IPS-18a (cell line): ENCODE results near the gene PPP1R16B.

Experiments
- H3K27ac ChIP-seq: one replicate; pipeline ENCODE4 v1.5.1; 2013; ENCODE audit warnings: low read length
- H3K27me3 ChIP-seq: one replicate; pipeline ENCODE4 v1.6.1; 2013; ENCODE audit warnings: mild to moderate bottlenecking, low read length; ENCODE audit not compliant: control insufficient read depth, insufficient read depth
- H3K36me3 ChIP-seq: one replicate; pipeline ENCODE4 v1.6.1; 2013; ENCODE audit warnings: low read depth, low read length; ENCODE audit not compliant: control insufficient read depth
- H3K4me1 ChIP-seq: one replicate; pipeline ENCODE4 v1.6.1; 2013; ENCODE audit warnings: low read depth, low read length; ENCODE audit not compliant: control insufficient read depth
- H3K4me3 ChIP-seq: one replicate; pipeline ENCODE4 v1.5.1; 2013; ENCODE audit warnings: low read length
- H3K9ac ChIP-seq: one replicate; pipeline ENCODE4 v1.6.1; 2013; ENCODE audit warnings: mild to moderate bottlenecking, low read length, moderate library complexity
- H3K9me3 ChIP-seq: one replicate; pipeline ENCODE4 v1.6.1; 2013; ENCODE audit warnings: low read depth, low read length; ENCODE audit not compliant: control insufficient read depth

The PPP1R16B gene

DNA sequence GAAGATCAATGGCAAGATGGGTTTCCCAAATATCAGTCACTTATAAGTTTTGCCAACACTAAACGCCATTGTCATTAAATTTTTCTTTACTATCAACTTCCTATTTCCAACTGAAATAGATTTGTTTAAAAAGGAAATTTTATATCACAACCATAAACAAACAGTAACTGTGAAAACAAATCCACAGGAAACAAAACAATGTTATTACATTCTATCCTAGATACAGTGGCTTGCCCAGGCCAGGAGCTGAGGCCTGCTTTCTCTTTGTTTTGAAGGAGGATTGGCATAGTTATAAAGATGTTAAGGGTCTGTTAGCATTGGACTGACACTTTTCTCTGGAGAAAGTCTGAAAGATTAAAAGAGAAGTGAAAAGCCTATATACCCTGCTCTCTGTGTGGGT, 24.9 kb downstream of the PPP1R16B start:
- Histone ChIP-seq H3K27ac (no peak overlapping the region), H3K27me3 (no peaks in the 10 kb centered on the region), H3K9ac (no peak overlapping the region), H3K4me3 (no peak overlapping the region), H3K36me3 (no peaks in the 10 kb centered on the region), H3K4me1 (peaks cover 16% of the 10 kb centered on the region), H3K9me3 (no peaks in the 10 kb centered on the region)

DNA sequence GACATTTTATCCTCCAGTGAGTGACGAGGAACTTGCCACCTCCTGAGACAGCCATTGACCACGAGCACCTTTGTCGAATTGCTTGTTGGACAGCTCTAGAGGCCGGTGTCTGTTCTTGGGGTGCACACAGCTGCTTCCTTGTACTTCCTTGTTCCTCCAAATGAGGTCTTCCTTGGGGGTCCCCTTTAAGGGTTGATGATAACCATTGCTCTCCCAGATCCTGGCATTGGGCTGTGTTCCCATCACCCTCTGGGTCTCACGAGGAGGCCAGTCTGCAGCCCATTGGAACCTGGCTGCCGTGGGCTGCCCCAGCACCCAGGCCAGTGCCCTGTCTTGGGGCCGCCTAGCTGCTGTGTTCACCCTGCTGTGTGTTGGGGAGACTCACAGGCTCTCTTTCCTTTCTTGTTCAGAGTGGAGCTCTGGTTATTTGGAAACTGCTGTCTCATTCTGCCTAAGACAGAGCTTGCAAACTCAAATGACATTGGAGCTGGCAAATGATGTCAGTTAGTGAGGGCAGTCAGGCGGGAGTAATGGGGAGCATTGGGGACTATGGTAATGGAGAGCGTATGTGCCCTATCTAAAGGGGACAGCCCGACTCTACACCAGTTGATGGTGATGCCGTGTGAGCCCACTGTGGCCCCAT, 25.7 kb downstream of the PPP1R16B start:
- no peaks in the 10 kb centered on the region for H3K36me3 ChIP-seq
- H3K27me3 ChIP-seq: no peaks in the 10 kb centered on the region
- peaks cover 8% of the 10 kb centered on the region for H3K4me1 ChIP-seq
- no peak overlapping the region for H3K27ac ChIP-seq
- H3K4me3 ChIP-seq: no peak overlapping the region
- no peak overlapping the region for H3K9ac ChIP-seq
- no peaks in the 10 kb centered on the region for H3K9me3 ChIP-seq

DNA sequence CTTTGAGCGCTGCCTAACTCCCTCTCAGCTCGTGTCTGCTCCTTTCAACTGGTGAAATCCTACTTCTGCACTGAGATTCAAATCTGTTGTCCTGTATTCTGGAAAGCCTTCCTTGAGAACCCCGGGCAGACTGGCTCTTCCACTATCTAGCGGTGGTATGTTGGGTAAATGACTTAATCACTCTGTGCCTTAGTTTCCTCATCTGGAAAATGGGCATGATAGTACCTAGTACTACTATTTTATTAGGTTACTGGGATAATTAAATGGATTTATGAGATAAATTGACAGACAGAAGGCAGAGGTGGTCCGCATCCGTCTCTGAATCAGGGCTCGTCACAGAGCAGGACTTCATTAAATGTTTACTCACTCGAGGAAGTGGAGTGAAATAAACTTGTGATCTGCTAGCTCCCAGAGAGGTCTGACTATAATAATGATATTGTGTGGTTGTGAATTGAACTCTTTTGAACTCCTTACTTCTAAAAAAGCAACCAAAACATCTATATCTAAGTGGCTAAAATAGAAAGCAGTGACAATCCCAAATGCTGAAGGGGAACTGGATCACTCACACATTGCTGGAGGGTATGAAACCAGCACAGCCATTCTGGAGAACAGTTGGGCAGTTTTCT, 26.6 kb downstream of the PPP1R16B start:
- Histone ChIP-seq H3K36me3 (no peaks in the 10 kb centered on the region), H3K9me3 (no peaks in the 10 kb centered on the region), H3K27ac (no peak overlapping the region), H3K4me1 (peaks cover 2% of the 10 kb centered on the region), H3K27me3 (no peaks in the 10 kb centered on the region), H3K9ac (no peak overlapping the region), H3K4me3 (no peak overlapping the region)

DNA sequence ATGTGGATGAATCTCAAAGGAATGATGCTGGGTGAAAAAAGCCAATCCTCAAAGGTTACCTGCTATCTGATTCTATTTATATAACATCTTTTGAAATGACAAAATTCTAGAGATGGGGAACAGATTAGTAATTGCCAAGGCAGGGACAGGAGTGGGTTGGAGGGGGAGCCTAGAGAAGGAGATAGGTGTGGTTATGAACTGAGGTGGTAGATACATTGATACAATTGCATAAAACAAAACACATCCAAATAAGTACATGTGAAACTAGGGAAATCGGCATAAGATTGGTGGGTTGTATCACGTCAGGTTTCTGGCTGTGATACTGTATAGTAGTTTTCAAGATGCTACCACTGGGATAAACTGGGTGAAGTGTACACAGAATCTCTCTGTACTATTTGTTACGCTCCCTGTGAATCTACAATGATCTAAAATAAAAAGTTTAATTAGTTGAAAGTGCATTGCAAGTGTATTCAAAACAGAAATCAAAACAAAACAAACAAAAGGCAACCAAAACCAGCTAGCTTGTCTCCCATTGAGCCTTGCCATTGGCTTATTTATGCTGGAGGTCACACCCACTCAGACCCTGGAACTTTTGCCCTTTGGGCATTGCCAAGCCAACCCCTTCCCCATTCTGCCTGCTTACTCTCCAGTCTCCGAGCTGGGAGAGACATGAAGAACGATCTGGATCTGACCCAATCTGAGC, 27.8 kb downstream of the PPP1R16B start:
- Histone ChIP-seq H3K4me1 (peaks cover 2% of the 10 kb centered on the region), H3K4me3 (no peak overlapping the region), H3K27me3 (no peaks in the 10 kb centered on the region), H3K9ac (no peak overlapping the region), H3K36me3 (no peaks in the 10 kb centered on the region), H3K27ac (no peak overlapping the region), H3K9me3 (no peaks in the 10 kb centered on the region)

DNA sequence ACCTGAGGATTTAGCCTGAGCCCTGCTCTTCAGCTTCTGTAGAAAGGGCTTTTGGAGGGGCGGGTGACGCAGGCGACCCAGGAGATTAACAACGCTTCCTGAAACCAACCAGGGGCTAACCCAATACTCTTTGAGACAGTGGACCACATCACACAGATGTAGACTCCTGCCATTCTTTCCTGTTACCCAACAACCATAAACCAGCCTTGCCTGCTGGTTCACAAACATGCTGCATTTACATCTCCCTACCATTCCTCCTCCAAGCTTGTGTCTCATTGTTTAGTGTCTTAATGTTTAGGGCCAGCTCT, 28.3 kb downstream of the PPP1R16B start:
- H3K9ac ChIP-seq: no peak overlapping the region
- H3K9me3 ChIP-seq: no peaks in the 10 kb centered on the region
- no peak overlapping the region for H3K27ac ChIP-seq
- no peaks in the 10 kb centered on the region for H3K27me3 ChIP-seq
- H3K4me1 ChIP-seq: peaks cover 2% of the 10 kb centered on the region
- H3K4me3 ChIP-seq: no peak overlapping the region
- no peaks in the 10 kb centered on the region for H3K36me3 ChIP-seq

DNA sequence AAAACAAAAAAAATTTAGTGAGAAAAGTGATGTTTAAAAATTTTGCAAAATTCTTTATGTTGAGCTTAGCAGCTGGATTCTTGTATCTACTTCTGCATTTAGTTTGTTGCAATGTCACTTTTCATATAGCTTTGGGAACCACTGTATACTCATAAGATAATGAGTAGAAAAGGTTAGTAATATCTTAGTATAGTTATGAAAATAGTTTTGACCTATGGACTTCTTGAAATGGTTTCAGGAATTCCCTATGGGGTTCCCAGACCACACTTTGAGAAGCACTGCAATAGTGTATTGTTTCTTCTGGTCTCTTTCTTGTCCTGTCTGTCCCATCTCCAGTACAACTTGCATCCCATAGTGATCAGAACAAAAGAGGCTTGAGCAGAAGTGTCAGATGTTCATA, 29.4 kb downstream of the PPP1R16B start:
- no peaks in the 10 kb centered on the region for H3K36me3 ChIP-seq
- no peak overlapping the region for H3K27ac ChIP-seq
- no peak overlapping the region for H3K4me3 ChIP-seq
- no peaks in the 10 kb centered on the region for H3K27me3 ChIP-seq
- H3K9me3 ChIP-seq: no peaks in the 10 kb centered on the region
- no peak overlapping the region for H3K9ac ChIP-seq
- peaks cover 2% of the 10 kb centered on the region for H3K4me1 ChIP-seq

DNA sequence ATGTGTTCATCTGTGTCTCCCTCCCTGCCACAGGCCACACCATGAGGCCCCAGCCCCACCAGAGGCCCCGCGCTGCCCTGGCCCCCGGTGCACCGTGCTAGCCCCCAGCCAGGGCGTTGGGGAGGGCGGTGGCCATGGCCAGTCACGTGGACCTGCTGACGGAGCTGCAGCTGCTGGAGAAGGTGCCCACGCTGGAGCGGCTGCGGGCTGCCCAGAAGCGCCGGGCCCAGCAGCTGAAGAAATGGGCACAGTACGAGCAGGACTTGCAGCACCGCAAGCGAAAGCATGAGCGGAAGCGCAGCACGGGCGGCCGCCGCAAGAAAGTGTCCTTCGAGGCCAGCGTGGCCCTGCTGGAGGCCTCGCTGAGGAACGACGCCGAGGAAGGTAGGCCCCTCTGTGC, 30.3 kb downstream of the PPP1R16B start:
- Histone ChIP-seq H3K27ac (no peak overlapping the region), H3K4me1 (peaks cover 2% of the 10 kb centered on the region), H3K9ac (no peak overlapping the region), H3K9me3 (no peaks in the 10 kb centered on the region), H3K4me3 (no peak overlapping the region), H3K36me3 (no peaks in the 10 kb centered on the region), H3K27me3 (no peaks in the 10 kb centered on the region)

DNA sequence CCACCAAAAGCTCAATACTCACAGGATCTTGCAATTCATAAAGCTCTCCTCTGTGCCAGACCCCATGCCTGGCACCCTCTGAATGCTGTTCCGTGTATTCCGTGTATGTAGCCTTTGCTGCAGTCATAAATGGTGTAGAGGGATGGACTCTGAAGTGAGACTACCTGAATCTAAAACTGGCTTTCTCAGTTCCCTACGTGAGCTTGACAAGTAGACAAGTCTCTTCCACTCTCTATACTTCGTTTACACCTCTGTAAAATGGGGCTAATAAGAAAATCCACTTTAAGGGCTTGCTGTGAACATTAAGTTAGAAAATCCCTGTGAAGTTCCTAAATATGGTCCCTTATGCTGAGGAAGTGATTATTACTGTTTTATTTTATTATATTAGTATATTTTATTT, 31.5 kb downstream of the PPP1R16B start:
- Histone ChIP-seq H3K4me3 (no peak overlapping the region), H3K36me3 (no peaks in the 10 kb centered on the region), H3K9ac (no peak overlapping the region), H3K27ac (no peak overlapping the region), H3K27me3 (no peaks in the 10 kb centered on the region), H3K9me3 (no peaks in the 10 kb centered on the region), H3K4me1 (peaks cover 2% of the 10 kb centered on the region)

DNA sequence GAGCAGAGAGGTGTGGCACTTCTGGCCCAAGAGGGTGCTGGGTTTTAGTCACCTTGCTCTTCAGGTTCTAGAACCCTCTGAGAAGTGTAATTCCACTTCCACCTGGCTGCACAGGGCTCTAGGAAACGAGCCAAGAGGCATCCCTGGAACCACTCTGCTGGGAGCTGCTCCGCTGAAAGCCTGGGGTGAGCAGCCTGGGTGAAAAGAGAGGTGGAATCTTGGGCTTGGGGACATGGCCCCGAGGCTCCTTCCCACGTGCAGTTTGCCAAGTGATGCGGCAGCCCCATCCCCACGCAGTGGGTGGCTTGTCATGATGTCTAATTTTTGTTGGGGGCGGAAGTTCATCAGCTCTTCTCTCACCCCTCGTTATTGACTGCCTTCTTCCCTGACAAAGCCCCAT, 32.8 kb downstream of the PPP1R16B start:
- H3K4me3 ChIP-seq: no peak overlapping the region
- no peak overlapping the region for H3K27ac ChIP-seq
- peaks cover 2% of the 10 kb centered on the region for H3K4me1 ChIP-seq
- H3K9me3 ChIP-seq: no peaks in the 10 kb centered on the region
- no peaks in the 10 kb centered on the region for H3K36me3 ChIP-seq
- H3K27me3 ChIP-seq: no peaks in the 10 kb centered on the region
- no peak overlapping the region for H3K9ac ChIP-seq

DNA sequence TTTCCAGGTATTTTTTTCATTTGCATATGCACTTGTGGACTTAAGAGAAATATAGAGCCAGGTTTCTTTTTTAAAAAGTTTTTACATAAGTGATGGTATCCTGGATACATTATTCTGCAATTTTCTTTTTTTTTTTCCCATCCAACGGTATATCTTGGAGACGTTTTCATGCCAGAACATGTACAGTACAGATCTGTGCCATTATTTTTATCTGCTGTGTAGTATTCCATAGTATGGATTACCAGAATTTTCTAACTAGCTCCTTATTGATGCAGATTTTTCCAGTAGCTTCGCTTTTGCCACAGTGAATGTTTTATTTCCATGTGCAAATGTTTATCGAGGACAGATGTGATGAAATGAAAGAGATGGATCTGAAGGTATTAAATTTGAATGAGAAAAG, 34.1 kb downstream of the PPP1R16B start:
- H3K9ac ChIP-seq: no peak overlapping the region
- H3K27ac ChIP-seq: no peak overlapping the region
- no peak overlapping the region for H3K4me3 ChIP-seq
- no peaks in the 10 kb centered on the region for H3K36me3 ChIP-seq
- no peaks in the 10 kb centered on the region for H3K4me1 ChIP-seq
- H3K27me3 ChIP-seq: no peaks in the 10 kb centered on the region
- no peaks in the 10 kb centered on the region for H3K9me3 ChIP-seq

DNA sequence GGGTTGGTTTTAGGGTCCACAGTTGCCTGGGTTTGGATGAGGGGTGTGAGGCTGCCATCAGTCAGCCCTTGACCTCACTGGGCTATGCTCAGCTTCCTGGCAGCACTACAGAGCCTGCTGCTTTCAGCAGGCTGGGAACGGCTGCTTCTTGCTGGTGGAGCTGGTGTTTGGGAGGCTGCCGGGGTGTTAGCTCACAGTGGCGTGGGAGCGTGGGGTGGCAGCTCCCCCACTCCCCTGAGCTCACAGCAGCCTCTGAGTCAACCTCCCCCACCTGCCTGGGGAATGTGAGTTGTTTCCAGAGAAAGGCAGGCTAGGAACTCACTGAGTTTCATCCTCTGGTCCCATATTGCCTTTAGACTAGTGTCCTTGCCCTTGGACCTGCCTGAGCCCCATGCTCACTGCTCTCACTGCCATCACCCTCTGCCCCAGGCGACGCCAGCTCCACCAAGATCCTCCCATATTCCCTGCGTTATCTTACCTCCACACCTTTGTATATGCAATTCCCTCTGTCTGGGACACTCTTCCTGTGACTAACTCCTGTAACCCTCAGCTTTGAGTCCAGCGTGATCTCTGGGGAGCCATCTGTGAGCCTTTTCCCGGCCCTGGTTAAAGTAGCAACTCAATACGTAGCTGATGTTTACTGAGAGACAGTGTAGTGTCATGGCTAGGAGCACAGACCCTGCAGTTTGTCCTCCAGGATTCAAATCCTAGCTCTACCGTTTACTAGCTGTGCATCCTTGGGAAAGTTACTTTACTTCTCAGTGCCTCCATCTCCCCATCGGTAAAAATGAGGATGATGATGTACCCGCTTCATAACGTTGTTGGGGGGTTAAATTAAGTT, 34.8 kb downstream of the PPP1R16B start:
- Histone ChIP-seq H3K36me3 (no peaks in the 10 kb centered on the region), H3K4me3 (no peak overlapping the region), H3K4me1 (no peaks in the 10 kb centered on the region), H3K9ac (no peak overlapping the region), H3K27me3 (no peaks in the 10 kb centered on the region), H3K9me3 (no peaks in the 10 kb centered on the region), H3K27ac (no peak overlapping the region)
